IMR-90 (cell line): ENCODE measurements around the gene RPUSD4. TPM values are rescaled to one million over a fixed set of nuclear protein-coding genes. Genes with fewer than 3 reads are reported as not detected.

Source experiments
- ATAC-seq: fragments of 200-7000 bp; cut with Tn5 transposase; 2 replicates; pipeline ENCODE4 v1.9.1; 2020; ENCODE audit warnings: low read depth, mild to moderate bottlenecking, moderate library complexity
- BruUV-seq: library from RNA; stranded (reverse); fragments of 400-500 nt; replicated peaks from 2 replicates; lab custom pipeline; 2021; lab: Mats Ljungman, UMichigan
- CTCF ChIA-PET: fragments of 300-600 bp; formaldehyde crosslinking; extraction: SDS; loops from one replicate; lab custom pipeline; 2021; ENCODE audit warnings: antibody characterized with exemption; lab: Yijun Ruan, JAX
- POLR2A ChIA-PET: fragments of 300-600 bp; sonication (Branson Sonifier 250); formaldehyde crosslinking; loops from one replicate; lab custom pipeline; 2022; ENCODE audit warnings: antibody characterized with exemption; ENCODE audit not compliant: unreplicated experiment; lab: Charles Lee
- DNase-seq: peaks from one replicate; pipeline ENCODE4 v3.0.0; 2013
- H2AFZ ChIP-seq: replicated peaks from 2 replicates; pipeline ENCODE3; 2013; ENCODE audit warnings: low read length, mild to moderate bottlenecking; ENCODE audit not compliant: poor library complexity
- H2AK5ac ChIP-seq: 2 replicates; pipeline ENCODE4 v1.6.1; 2013; ENCODE audit warnings: low read depth, low read length, inconsistent platforms
- H2AK9ac ChIP-seq: replicated peaks from 2 replicates; pipeline ENCODE3; 2013; ENCODE audit warnings: mild to moderate bottlenecking, low read depth, low read length, moderate library complexity; ENCODE audit not compliant: poor library complexity
- H2BK120ac ChIP-seq: 2 replicates; pipeline ENCODE4 v1.6.1; 2013; ENCODE audit warnings: low read depth, low read length, inconsistent platforms
- H2BK15ac ChIP-seq: 3 replicates; pipeline ENCODE4 v1.6.1; 2013; ENCODE audit warnings: low read depth, low read length, inconsistent platforms
- H2BK20ac ChIP-seq: 2 replicates; pipeline ENCODE4 v1.6.1; 2013; ENCODE audit warnings: low read depth, mild to moderate bottlenecking, inconsistent platforms, low read length, moderate library complexity
- H2BK5ac ChIP-seq: 2 replicates; pipeline ENCODE4 v1.6.1; 2013; ENCODE audit warnings: mild to moderate bottlenecking, low read depth, low read length, inconsistent platforms; ENCODE audit not compliant: poor library complexity, severe bottlenecking
- H3K14ac ChIP-seq: replicated peaks from 2 replicates; pipeline ENCODE4 v1.6.1; 2013; ENCODE audit warnings: low read depth, low read length, inconsistent platforms
- H3K18ac ChIP-seq: 2 replicates; pipeline ENCODE4 v1.6.1; 2013; ENCODE audit warnings: low read depth, low read length, control low read depth
- H3K23ac ChIP-seq: 2 replicates; pipeline ENCODE4 v1.6.1; 2013; ENCODE audit warnings: low read depth, low read length, inconsistent platforms
- H3K27ac ChIP-seq: 2 replicates; pipeline ENCODE4 v1.5.1; 2013; ENCODE audit warnings: mild to moderate bottlenecking, control low read depth, low read length; ENCODE audit not compliant: insufficient read depth
- H3K27me3 ChIP-seq: 2 replicates; pipeline ENCODE4 v1.6.1; 2013; ENCODE audit warnings: low read length; ENCODE audit not compliant: control insufficient read depth, insufficient read depth
- H3K36me3 ChIP-seq: 2 replicates; pipeline ENCODE4 v1.6.1; 2013; ENCODE audit warnings: low read length, mixed read lengths; ENCODE audit not compliant: control insufficient read depth, insufficient read depth
- H3K4ac ChIP-seq: 2 replicates; pipeline ENCODE4 v1.6.1; 2013; ENCODE audit warnings: low read depth, low read length, inconsistent platforms
- H3K4me1 ChIP-seq: 2 replicates; pipeline ENCODE4 v1.6.1; 2013; ENCODE audit warnings: low read length, mixed read lengths; ENCODE audit not compliant: control insufficient read depth, insufficient read depth
- H3K4me2 ChIP-seq: 2 replicates; pipeline ENCODE4 v1.6.1; 2013; ENCODE audit warnings: low read depth, mild to moderate bottlenecking, control low read depth, low read length, moderate library complexity
- H3K4me3 ChIP-seq: 2 replicates; pipeline ENCODE4 v1.5.1; 2013; ENCODE audit warnings: low read depth, mild to moderate bottlenecking, control low read depth, low read length, moderate library complexity; ENCODE audit not compliant: insufficient read depth
- H3K56ac ChIP-seq: 2 replicates; pipeline ENCODE4 v1.6.1; 2013; ENCODE audit warnings: low read length, inconsistent platforms; ENCODE audit not compliant: insufficient read depth; ENCODE audit errors: extremely low read depth
- H3K79me1 ChIP-seq, 2 experiments: 2 replicates each; pipeline ENCODE4 v1.6.1; 2013; ENCODE audit warnings: low read length in 2 of 2, inconsistent platforms in 1 of 2, low read depth in 1 of 2
- H3K9ac ChIP-seq: 2 replicates; pipeline ENCODE4 v1.6.1; 2013; ENCODE audit warnings: low read depth, low read length, control low read depth
- H3K9me1 ChIP-seq: 2 replicates; pipeline ENCODE4 v1.6.1; 2013; ENCODE audit warnings: low read length, inconsistent platforms; ENCODE audit not compliant: insufficient read depth
- H3K9me3 ChIP-seq: 2 replicates; pipeline ENCODE4 v1.6.1; 2013; ENCODE audit warnings: low read length; ENCODE audit not compliant: control insufficient read depth, insufficient read depth
- H4K20me1 ChIP-seq: 2 replicates; pipeline ENCODE4 v1.6.1; 2013; ENCODE audit warnings: low read length, inconsistent platforms; ENCODE audit not compliant: insufficient read depth
- H4K5ac ChIP-seq: 2 replicates; pipeline ENCODE4 v1.6.1; 2013; ENCODE audit warnings: mild to moderate bottlenecking, low read depth, low read length, control low read depth
- H4K8ac ChIP-seq, 2 experiments: 2 replicates each; pipeline ENCODE4 v1.6.1; 2013; ENCODE audit warnings: low read depth in 2 of 2, low read length in 2 of 2, control low read depth in 1 of 2, inconsistent platforms in 1 of 2
- H4K91ac ChIP-seq: 2 replicates; pipeline ENCODE4 v1.6.1; 2013; ENCODE audit warnings: low read depth, low read length, inconsistent platforms; ENCODE audit not compliant: insufficient read depth
- CEBPB ChIP-seq: IDR thresholded peaks from 2 replicates; pipeline ENCODE4 v1.6.1; 2012; ENCODE audit warnings: low read depth, low read length, improper control_type of control experiment
- FOS ChIP-seq: fragments of 150-350 bp; IDR thresholded peaks from 2 replicates; pipeline ENCODE4 v1.6.1; 2016; ENCODE audit warnings: low read depth, low read length
- MAFK ChIP-seq: IDR thresholded peaks from 2 replicates; pipeline ENCODE4 v1.6.1; 2012; ENCODE audit warnings: low read depth, low read length, improper control_type of control experiment
- MXI1 ChIP-seq: IDR thresholded peaks from 2 replicates; pipeline ENCODE4 v1.6.1; 2012; ENCODE audit warnings: low read depth, mild to moderate bottlenecking, low read length, moderate library complexity, borderline replicate concordance
- RAD21 ChIP-seq: IDR thresholded peaks from 2 replicates; pipeline ENCODE4 v1.6.1; 2012; ENCODE audit warnings: low read length, improper control_type of control experiment
- RFX5 ChIP-seq: IDR thresholded peaks from 2 replicates; pipeline ENCODE4 v1.8.0; 2012; ENCODE audit warnings: low read depth, mild to moderate bottlenecking, low read length, moderate library complexity
- SMC3 ChIP-seq: fragments of 150-350 bp; IDR thresholded peaks from 2 replicates; pipeline ENCODE4 v1.6.1; 2016; ENCODE audit warnings: low read depth, mild to moderate bottlenecking, antibody characterized with exemption, low read length, moderate library complexity
- WGBS, 2 experiments: methylation state at CpG; one replicate each; pipeline versions ENCODE4 v1.1.5 to v1.1.7; 2013; ENCODE audit warnings: missing lambda C conversion rate in 2 of 2; ENCODE audit not compliant: insufficient read length in 1 of 2; ENCODE audit errors: extremely low coverage in 2 of 2; 5-methylcytosine and 5-hydroxymethylcytosine counted together
- dilution Hi-C: fragments of 300-500 bp; cut with HindIII; formaldehyde crosslinking; loops from one replicate; pipeline ENCODE4 v1.14.3; 2018; ENCODE audit warnings: low sequenced_read_pairs; ENCODE audit not compliant: unreplicated experiment
- in situ Hi-C: fragments of 300-500 bp; cut with MboI; formaldehyde crosslinking; loops from 3 replicates; pipeline ENCODE4 v1.14.3; 2019; ENCODE audit warnings: low sequenced_read_pairs, inconsistent platforms, mixed read lengths
- intact Hi-C: fragments of 100-400 bp; cut with micrococcal nuclease; formaldehyde crosslinking; loops from 2 replicates; pipeline ENCODE4 v1.10.0; 2022
- polyA plus RNA-seq, 3 experiments: library from polyadenylated mRNA; depleted of rRNA; stranded (reverse); fragments of >200 nt; gene quantifications; 2 replicates each; pipeline ENCODE4 v1.2.3, GENCODE V29; 2012; ENCODE audit warnings: low replicate concordance in 1 of 3
- total RNA-seq: library from RNA; depleted of rRNA; stranded (reverse); fragments of >200 nt; gene quantifications from 2 replicates; pipeline ENCODE4 v1.2.3, GENCODE V29; 2012
- TF ChIP-seq, protein P1 (sequence below): fragments of 150-350 bp; IDR thresholded peaks from 2 replicates; pipeline ENCODE4 v1.6.1; 2016; ENCODE audit warnings: low read depth, mild to moderate bottlenecking, low read length, moderate library complexity, borderline replicate concordance
- TF ChIP-seq, protein P2 (sequence below): fragments of 150-350 bp; IDR thresholded peaks from 2 replicates; pipeline ENCODE4 v1.6.1; 2017; ENCODE audit warnings: mild to moderate bottlenecking, antibody characterized with exemption, low read length, low read depth
- TF ChIP-seq, protein P3 (sequence below): conservative IDR thresholded peaks from 2 replicates; pipeline ENCODE4 v1.5.1; 2012; ENCODE audit warnings: mild to moderate bottlenecking, low read depth, low read length, improper control_type of control experiment

Gene RPUSD4
- total and polyA plus RNA-seq, 2 of the 4 experiments (the other 2 are of a cell fraction), result 22.1 to 30.6 TPM

DNA sequence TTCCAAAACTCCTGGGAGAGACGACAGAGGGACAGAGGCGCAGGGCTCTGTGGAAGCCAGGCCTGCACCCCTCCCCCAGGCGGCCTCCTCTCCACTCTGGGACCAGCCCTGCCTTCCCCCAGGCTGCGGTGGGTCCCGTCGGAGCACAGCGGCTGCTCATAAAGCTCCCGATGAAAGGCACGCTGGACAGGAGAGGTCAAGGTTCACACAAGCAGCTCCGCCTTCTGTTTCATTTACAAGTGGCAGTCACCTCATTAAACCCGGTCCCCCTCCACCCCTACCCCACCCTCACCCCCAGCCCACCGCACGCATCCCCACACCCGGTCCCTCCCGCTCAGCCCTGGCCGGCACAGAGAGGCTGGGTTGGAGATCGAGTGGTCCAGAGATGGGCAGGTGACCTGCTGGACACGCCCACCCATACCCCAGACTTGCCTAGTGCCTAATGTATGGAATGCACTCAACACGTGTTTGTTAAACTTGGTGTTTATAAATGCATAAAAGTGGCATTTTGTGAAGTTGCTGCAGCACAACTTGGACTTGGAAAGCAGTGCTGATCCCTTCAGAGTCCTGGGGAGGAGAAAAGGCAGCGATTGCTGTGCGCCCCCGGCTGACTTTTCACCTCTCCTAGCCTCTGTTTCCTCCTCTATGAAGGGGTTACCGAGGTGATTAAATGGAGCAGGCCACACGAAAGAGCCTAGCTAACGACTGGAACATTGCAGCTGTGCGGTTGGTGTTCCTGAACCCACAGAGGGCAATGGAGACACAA, 26.0 kb downstream of the RPUSD4 start (continued):
- TF ChIP-seq, protein P1, sequence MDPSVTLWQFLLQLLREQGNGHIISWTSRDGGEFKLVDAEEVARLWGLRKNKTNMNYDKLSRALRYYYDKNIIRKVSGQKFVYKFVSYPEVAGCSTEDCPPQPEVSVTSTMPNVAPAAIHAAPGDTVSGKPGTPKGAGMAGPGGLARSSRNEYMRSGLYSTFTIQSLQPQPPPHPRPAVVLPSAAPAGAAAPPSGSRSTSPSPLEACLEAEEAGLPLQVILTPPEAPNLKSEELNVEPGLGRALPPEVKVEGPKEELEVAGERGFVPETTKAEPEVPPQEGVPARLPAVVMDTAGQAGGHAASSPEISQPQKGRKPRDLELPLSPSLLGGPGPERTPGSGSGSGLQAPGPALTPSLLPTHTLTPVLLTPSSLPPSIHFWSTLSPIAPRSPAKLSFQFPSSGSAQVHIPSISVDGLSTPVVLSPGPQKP, result no peak

DNA sequence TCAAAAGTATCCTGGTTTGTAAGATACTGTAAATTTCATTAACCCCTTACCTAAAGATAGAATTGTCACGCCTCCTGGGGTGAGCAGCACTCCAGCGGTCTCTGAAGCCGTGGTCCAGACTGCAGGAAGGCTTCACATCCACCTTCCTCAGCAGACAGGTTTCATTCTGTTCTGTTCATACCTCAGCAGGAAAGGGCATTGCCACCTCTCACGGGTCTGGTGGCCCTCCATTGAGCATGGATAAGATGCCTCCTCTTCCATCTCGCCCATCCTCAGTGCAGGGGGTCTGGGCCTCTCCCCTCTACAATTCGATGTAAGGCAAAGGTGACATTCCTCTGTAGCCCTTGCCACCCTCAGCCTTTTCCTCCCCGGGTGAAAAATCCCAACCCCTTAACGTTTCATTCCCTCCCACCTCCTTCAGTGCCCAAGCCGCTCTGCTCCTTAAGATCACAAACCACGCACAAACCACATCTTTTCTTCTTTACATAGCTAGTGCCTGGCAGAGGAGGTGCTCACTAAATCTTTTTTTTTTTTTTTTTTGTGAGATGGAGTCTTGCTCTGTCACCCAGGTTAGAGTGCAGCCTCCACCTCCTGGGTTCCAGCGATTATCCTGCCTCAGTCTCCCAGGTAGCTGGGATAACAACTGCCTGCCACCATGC, 28.5 kb downstream of the RPUSD4 start:
- Histone ChIP-seq H3K9ac (no peak overlapping the region), H4K8ac (no peak overlapping the region), H3K4me1 (no peaks in the 10 kb centered on the region), H3K36me3 (no peaks in the 10 kb centered on the region; the same call in 1 of the 2 replicates), H2AFZ (no peak overlapping the region), H4K5ac (no peak overlapping the region), H4K20me1 (no peaks in the 10 kb centered on the region), H3K27ac (no peak overlapping the region), H2BK20ac (no peak overlapping the region), H3K18ac (no peak overlapping the region), H3K27me3 (peaks cover 5% of the 10 kb centered on the region), H2AK9ac (no peak overlapping the region), H3K4ac (no peak overlapping the region), H3K56ac (no peak overlapping the region), H3K9me3 (peaks cover 2% of the 10 kb centered on the region; the same call in 1 of the 2 replicates), H3K79me1 (no peaks in the 10 kb centered on the region), H2BK5ac (no peak overlapping the region), H3K23ac (no peak overlapping the region), H3K4me2 (no peak overlapping the region), H3K4me3 (no peak overlapping the region), H4K91ac (no peak overlapping the region), H2BK15ac (no peak overlapping the region), H3K14ac (no peak overlapping the region), H3K9me1 (no peaks in the 10 kb centered on the region), H2AK5ac (no peak overlapping the region), H2BK120ac (no peak overlapping the region)
- intact Hi-C loops (no loop called here), in situ Hi-C loops (no loop called here), dilution Hi-C loops (no loop called here)
- 80% methylated on average over 2 of the region's 11 CpGs; no CpG with 5 or more reads in 1 of the 2 experiments for WGBS, 2 experiments
- ATAC-seq (no peak), DNase-seq (no peak)
- ChIA-PET POLR2A (no interaction called here), CTCF (interaction anchor here (0.7 kb wide), 1 partner anchor 261 kb away, joined by 5 read pairs; no protein-coding TSS in a partner anchor)
- no TSS peak for BruUV-seq
- TF ChIP-seq RAD21 (no peak), MAFK (no peak), RFX5 (no peak), CEBPB (no peak), MXI1 (no peak), SMC3 (no peak), FOS (no peak)
- TF ChIP-seq, protein P2, sequence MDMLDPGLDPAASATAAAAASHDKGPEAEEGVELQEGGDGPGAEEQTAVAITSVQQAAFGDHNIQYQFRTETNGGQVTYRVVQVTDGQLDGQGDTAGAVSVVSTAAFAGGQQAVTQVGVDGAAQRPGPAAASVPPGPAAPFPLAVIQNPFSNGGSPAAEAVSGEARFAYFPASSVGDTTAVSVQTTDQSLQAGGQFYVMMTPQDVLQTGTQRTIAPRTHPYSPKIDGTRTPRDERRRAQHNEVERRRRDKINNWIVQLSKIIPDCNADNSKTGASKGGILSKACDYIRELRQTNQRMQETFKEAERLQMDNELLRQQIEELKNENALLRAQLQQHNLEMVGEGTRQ, result no peak
- TF ChIP-seq, protein P3, sequence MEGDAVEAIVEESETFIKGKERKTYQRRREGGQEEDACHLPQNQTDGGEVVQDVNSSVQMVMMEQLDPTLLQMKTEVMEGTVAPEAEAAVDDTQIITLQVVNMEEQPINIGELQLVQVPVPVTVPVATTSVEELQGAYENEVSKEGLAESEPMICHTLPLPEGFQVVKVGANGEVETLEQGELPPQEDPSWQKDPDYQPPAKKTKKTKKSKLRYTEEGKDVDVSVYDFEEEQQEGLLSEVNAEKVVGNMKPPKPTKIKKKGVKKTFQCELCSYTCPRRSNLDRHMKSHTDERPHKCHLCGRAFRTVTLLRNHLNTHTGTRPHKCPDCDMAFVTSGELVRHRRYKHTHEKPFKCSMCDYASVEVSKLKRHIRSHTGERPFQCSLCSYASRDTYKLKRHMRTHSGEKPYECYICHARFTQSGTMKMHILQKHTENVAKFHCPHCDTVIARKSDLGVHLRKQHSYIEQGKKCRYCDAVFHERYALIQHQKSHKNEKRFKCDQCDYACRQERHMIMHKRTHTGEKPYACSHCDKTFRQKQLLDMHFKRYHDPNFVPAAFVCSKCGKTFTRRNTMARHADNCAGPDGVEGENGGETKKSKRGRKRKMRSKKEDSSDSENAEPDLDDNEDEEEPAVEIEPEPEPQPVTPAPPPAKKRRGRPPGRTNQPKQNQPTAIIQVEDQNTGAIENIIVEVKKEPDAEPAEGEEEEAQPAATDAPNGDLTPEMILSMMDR, result no peak
